HepG2 (cell line): Measurements from ENCODE around the gene FGF19. TPM values are rescaled to one million over a fixed set of nuclear protein-coding genes. Genes with fewer than 3 reads are reported as not detected.
A peak's percentile ranks its signal among the peaks of the same experiment; 100 is the strongest.

Experiments
- FOSL1 ChIP-seq: sonication (generic); formaldehyde crosslinking; IDR thresholded peaks from 2 replicates; pipeline ENCODE4 v1.9.0; 2021; ENCODE audit warnings: missing genetic modification reagents, borderline replicate concordance
- FOXM1 ChIP-seq: sonication (generic); formaldehyde crosslinking; IDR thresholded peaks from 2 replicates; pipeline ENCODE4 v1.5.0; 2020; ENCODE audit warnings: missing genetic modification reagents
- FOXO1 ChIP-seq: sonication (generic); formaldehyde crosslinking; IDR thresholded peaks from 2 replicates; pipeline ENCODE4 v1.4.0; 2020; ENCODE audit warnings: missing genetic modification reagents
- HDAC6 ChIP-seq: fragments of 200-600 bp; sonication (generic); IDR thresholded peaks from 2 replicates; pipeline ENCODE4 v1.7.0; 2017; ENCODE audit warnings: mild to moderate bottlenecking, antibody characterized with exemption, low read length, low read depth
- MIER2 ChIP-seq: IDR thresholded peaks from 2 replicates; pipeline ENCODE4 v1.6.1; 2016; ENCODE audit warnings: missing biosample characterization, missing genetic modification reagents
- NPAS2 ChIP-seq: sonication (generic); formaldehyde crosslinking; IDR thresholded peaks from 2 replicates; pipeline ENCODE4 v1.8.0; 2022; ENCODE audit warnings: mild to moderate bottlenecking, missing genetic modification reagents, borderline replicate concordance
- PLRG1 ChIP-seq: fragments of 450-650 bp; conservative IDR thresholded peaks from 2 replicates; pipeline ENCODE4 v1.6.1; 2016
- RORA ChIP-seq: sonication (generic); formaldehyde crosslinking; IDR thresholded peaks from 2 replicates; pipeline ENCODE4 v1.5.0; 2020; ENCODE audit warnings: mild to moderate bottlenecking, missing genetic modification reagents, moderate library complexity
- SIX4 ChIP-seq: sonication (generic); formaldehyde crosslinking; IDR thresholded peaks from 2 replicates; pipeline ENCODE4 v1.4.0; 2020; ENCODE audit warnings: missing genetic modification reagents
- SMAD3 ChIP-seq: sonication (generic); formaldehyde crosslinking; IDR thresholded peaks from 2 replicates; pipeline ENCODE4 v1.4.0; 2020; ENCODE audit warnings: missing genetic modification reagents
- YEATS2 ChIP-seq: sonication (generic); formaldehyde crosslinking; IDR thresholded peaks from 2 replicates; pipeline ENCODE4 v1.4.0; 2020; ENCODE audit warnings: missing genetic modification reagents, borderline replicate concordance
- ZNF33A ChIP-seq: sonication (generic); formaldehyde crosslinking; IDR thresholded peaks from 2 replicates; pipeline ENCODE4 v1.5.1; 2020; ENCODE audit warnings: missing genetic modification reagents, mild to moderate bottlenecking, moderate library complexity, borderline replicate concordance
- ZNF431 ChIP-seq: sonication (generic); formaldehyde crosslinking; IDR thresholded peaks from 2 replicates; pipeline ENCODE4 v1.9.0; 2022; ENCODE audit warnings: missing genetic modification reagents, low read depth, mild to moderate bottlenecking, borderline replicate concordance
- ZNF777 ChIP-seq: sonication (generic); formaldehyde crosslinking; IDR thresholded peaks from 2 replicates; pipeline ENCODE4 v1.4.0; 2020; ENCODE audit warnings: missing genetic modification reagents
- ZNF781 ChIP-seq: sonication (generic); formaldehyde crosslinking; IDR thresholded peaks from 2 replicates; pipeline ENCODE4 v1.5.1; 2020; ENCODE audit warnings: borderline replicate concordance, mild to moderate bottlenecking, missing genetic modification reagents; ENCODE audit errors: not compliant biosample characterization
- ZNF83 ChIP-seq: sonication (generic); formaldehyde crosslinking; IDR thresholded peaks from 2 replicates; pipeline ENCODE4 v1.4.0; 2020; ENCODE audit warnings: missing genetic modification reagents, mild to moderate bottlenecking, borderline replicate concordance
- polyA plus RNA-seq, 8 experiments: library from polyadenylated mRNA; depleted of rRNA in 3 of 8; stranded (reverse) in 7 of 8; unstranded in 1 of 8; fragments of >200 nt; fragmentation: Illumina TruSeq in 4 of 8; extraction: Trizol in 4 of 8; gene quantifications; 2 replicates each; pipeline versions ENCODE4 v1.2.1 to v1.2.3, GENCODE V29; 2011 to 2016; ENCODE audit warnings: low read depth in 4 of 8, missing spikeins in 1 of 8, mixed read lengths in 1 of 8; ENCODE audit not compliant: insufficient read depth in 1 of 8
- total RNA-seq, 5 experiments: library from RNA; depleted of rRNA; stranded (reverse); fragments of >200 nt; fragmentation: Illumina TruSeq; extraction: Trizol; gene quantifications; 2 replicates each; pipeline ENCODE4 v1.2.3, GENCODE V29; 2016; ENCODE audit warnings: low read depth in 1 of 5
- TF ChIP-seq, protein P1 (sequence below): sonication (generic); formaldehyde crosslinking; IDR thresholded peaks from 2 replicates; pipeline ENCODE4 v1.4.0; 2020; ENCODE audit warnings: missing genetic modification reagents, mild to moderate bottlenecking, borderline replicate concordance
- TF ChIP-seq, protein P2 (sequence below): sonication (generic); formaldehyde crosslinking; IDR thresholded peaks from 2 replicates; pipeline ENCODE4 v1.4.0; 2020; ENCODE audit warnings: mild to moderate bottlenecking, missing genetic modification reagents
- TF ChIP-seq, protein P3 (sequence below): sonication (generic); formaldehyde crosslinking; conservative IDR thresholded peaks from 2 replicates; pipeline ENCODE4 v1.4.0; 2020; ENCODE audit warnings: missing genetic modification reagents
- TF ChIP-seq, protein P4 (sequence below): sonication (generic); formaldehyde crosslinking; IDR thresholded peaks from 2 replicates; pipeline ENCODE4 v1.4.0; 2020; ENCODE audit warnings: missing genetic modification reagents

Gene FGF19
- total and polyA plus RNA-seq, 2 of the 13 experiments (the other 11 are each of a cell fraction or from before 2014, with no cell fraction given): 0.07 TPM; not detected in 1

DNA sequence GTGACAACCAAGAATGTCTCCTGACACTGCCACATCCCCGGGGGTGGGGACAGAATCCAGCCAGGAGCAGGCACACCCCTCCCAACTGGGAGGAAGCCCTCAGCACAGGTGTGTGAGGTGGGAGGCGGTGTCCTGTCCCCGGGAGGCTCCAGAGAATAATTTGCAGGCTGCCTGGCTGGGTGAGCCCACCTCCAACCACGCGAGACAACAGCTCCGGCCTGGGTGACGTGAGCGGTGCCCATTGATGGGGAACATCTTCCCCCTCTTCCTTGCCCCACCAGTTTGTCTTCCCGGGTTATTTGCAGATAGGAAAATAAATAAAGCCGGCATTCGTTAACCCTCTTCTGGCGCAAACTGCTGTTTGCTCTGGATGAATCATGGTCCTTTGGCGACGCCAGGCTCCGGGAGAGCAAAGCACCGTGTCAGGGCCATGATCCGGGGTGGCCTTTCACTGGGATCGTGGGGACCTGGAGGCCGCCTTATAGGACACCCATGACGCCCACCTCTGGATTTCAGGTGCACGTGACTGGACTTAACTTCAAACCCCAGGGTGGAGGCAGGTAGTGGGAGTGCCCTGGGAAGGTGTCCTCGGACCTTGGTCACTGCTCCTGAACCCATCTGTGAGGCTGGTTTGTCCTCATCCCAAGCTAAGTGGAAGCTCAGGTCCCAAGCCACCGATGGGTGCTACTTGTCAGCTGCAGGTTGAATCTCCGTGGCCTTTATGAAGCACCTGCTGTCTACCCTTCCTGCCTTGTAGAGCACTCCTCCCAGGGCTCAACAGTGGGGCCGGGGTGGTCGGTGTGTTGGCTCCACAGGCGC lies 49.0 kb downstream of the FGF19 start (continued):
- TF ChIP-seq, protein P1, sequence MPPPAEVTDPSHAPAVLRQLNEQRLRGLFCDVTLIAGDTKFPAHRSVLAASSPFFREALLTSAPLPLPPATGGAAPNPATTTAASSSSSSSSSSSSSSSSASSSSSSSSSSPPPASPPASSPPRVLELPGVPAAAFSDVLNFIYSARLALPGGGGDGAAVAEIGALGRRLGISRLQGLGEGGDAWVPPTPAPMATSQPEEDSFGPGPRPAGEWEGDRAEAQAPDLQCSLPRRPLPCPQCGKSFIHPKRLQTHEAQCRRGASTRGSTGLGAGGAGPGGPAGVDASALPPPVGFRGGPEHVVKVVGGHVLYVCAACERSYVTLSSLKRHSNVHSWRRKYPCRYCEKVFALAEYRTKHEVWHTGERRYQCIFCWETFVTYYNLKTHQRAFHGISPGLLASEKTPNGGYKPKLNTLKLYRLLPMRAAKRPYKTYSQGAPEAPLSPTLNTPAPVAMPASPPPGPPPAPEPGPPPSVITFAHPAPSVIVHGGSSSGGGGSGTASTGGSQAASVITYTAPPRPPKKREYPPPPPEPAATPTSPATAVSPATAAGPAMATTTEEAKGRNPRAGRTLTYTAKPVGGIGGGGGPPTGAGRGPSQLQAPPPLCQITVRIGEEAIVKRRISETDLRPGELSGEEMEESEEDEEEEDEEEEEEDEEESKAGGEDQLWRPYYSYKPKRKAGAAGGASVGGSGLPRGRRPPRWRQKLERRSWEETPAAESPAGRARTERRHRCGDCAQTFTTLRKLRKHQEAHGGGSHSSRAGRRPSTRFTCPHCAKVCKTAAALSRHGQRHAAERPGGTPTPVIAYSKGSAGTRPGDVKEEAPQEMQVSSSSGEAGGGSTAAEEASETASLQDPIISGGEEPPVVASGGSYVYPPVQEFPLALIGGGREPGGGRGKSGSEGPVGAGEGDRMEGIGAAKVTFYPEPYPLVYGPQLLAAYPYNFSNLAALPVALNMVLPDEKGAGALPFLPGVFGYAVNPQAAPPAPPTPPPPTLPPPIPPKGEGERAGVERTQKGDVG: no peak
- TF ChIP-seq YEATS2 (CRISPR knock-in tag): no peak; the same call in 1 of the 2 replicates
- TF ChIP-seq RORA (CRISPR knock-in tag): no peak
- no peak for TF ChIP-seq ZNF83 (CRISPR knock-in tag)
- peak; percentile 86; the same call in 1 of the 2 replicates for TF ChIP-seq SMAD3 (CRISPR knock-in tag)
- TF ChIP-seq NPAS2 (CRISPR knock-in tag): no peak
- peak; percentile 54 for TF ChIP-seq ZNF781 (CRISPR knock-in tag)
- TF ChIP-seq SIX4 (CRISPR knock-in tag): 0 out of 2 replicates have a peak, but pooled peaks have one; percentile 34
- TF ChIP-seq, protein P2, sequence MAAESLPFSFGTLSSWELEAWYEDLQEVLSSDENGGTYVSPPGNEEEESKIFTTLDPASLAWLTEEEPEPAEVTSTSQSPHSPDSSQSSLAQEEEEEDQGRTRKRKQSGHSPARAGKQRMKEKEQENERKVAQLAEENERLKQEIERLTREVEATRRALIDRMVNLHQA (CRISPR knock-in tag): no peak
- no peak for TF ChIP-seq ZNF777 (CRISPR knock-in tag)
- peak; percentile 86 for TF ChIP-seq FOSL1
- no peak for TF ChIP-seq HDAC6
- TF ChIP-seq FOXM1 (CRISPR knock-in tag): no peak
- no peak for TF ChIP-seq FOXO1 (CRISPR knock-in tag)
- TF ChIP-seq, protein P3, sequence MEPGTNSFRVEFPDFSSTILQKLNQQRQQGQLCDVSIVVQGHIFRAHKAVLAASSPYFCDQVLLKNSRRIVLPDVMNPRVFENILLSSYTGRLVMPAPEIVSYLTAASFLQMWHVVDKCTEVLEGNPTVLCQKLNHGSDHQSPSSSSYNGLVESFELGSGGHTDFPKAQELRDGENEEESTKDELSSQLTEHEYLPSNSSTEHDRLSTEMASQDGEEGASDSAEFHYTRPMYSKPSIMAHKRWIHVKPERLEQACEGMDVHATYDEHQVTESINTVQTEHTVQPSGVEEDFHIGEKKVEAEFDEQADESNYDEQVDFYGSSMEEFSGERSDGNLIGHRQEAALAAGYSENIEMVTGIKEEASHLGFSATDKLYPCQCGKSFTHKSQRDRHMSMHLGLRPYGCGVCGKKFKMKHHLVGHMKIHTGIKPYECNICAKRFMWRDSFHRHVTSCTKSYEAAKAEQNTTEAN (CRISPR knock-in tag): 0 out of 2 replicates have a peak, but pooled peaks have one; percentile 58
- TF ChIP-seq, protein P4, sequence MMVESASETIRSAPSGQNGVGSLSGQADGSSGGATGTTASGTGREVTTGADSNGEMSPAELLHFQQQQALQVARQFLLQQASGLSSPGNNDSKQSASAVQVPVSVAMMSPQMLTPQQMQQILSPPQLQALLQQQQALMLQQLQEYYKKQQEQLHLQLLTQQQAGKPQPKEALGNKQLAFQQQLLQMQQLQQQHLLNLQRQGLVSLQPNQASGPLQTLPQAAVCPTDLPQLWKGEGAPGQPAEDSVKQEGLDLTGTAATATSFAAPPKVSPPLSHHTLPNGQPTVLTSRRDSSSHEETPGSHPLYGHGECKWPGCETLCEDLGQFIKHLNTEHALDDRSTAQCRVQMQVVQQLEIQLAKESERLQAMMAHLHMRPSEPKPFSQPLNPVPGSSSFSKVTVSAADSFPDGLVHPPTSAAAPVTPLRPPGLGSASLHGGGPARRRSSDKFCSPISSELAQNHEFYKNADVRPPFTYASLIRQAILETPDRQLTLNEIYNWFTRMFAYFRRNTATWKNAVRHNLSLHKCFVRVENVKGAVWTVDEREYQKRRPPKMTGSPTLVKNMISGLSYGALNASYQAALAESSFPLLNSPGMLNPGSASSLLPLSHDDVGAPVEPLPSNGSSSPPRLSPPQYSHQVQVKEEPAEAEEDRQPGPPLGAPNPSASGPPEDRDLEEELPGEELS (CRISPR knock-in tag): peak; percentile 74; the same call in 1 of the 2 replicates
- TF ChIP-seq ZNF431 (CRISPR knock-in tag): peak; percentile 31; the same call in 1 of the 2 replicates
- peak; percentile 41; the same call in 1 of the 2 replicates for TF ChIP-seq MIER2 (CRISPR knock-in tag)
- no peak for TF ChIP-seq PLRG1
- TF ChIP-seq ZNF33A (CRISPR knock-in tag): no peak
